ENCODE results near the gene FAT1.

FAT1 gene

GRCh38 chr4:186695392-186695791 is 28.3 kb downstream of the FAT1 start:
- no peak overlapping the region for H3K4me3 ChIP-seq (ENCODE audit: insufficient read length, low read depth)
- H3K36me3 ChIP-seq (ENCODE audit: insufficient read depth, insufficient read length, low read length): peaks cover 39% of the 10 kb centered on the region
- no peaks in the 10 kb centered on the region for H3K27me3 ChIP-seq (ENCODE audit: insufficient read depth, insufficient read length)
- H3K9me3 ChIP-seq (ENCODE audit: insufficient read depth, low read length): no peaks in the 10 kb centered on the region; the same call in 1 of the 2 replicates
- DNase-seq (ENCODE audit: low read depth, low spot score): no peak
- no peak overlapping the region for H3K9ac ChIP-seq (ENCODE audit: insufficient read length, low read depth)
- no peak for TF ChIP-seq ZNF274 (IDR thresholded peaks at IDR 0.05; ENCODE audit: low read depth, low read length)
- H3K4me1 ChIP-seq (ENCODE audit: insufficient read depth, insufficient read length): no peaks in the 10 kb centered on the region

GRCh38 chr4:186693894-186694293 is 29.8 kb downstream of the FAT1 start:
- TF ChIP-seq YY1 (IDR thresholded peaks at IDR 0.05; ENCODE audit: insufficient read depth, insufficient read length) (no peak), SUZ12 (IDR thresholded peaks at IDR 0.05; ENCODE audit: extremely low read depth, insufficient read depth, insufficient read length) (no peak), ZNF274 (IDR thresholded peaks at IDR 0.05; ENCODE audit: low read depth, low read length) (no peak)
- Histone ChIP-seq H3K27me3 (ENCODE audit: insufficient read depth, insufficient read length) (no peaks in the 10 kb centered on the region), H3K4me1 (ENCODE audit: insufficient read depth, insufficient read length) (peaks cover 2% of the 10 kb centered on the region), H3K9ac (ENCODE audit: insufficient read length, low read depth) (no peak overlapping the region), H3K4me3 (ENCODE audit: insufficient read length, low read depth) (no peak overlapping the region), H3K9me3 (ENCODE audit: insufficient read depth, low read length) (no peaks in the 10 kb centered on the region; the same call in 1 of the 2 replicates), H3K36me3 (ENCODE audit: insufficient read depth, insufficient read length, low read length) (peaks cover 30% of the 10 kb centered on the region)
- DNase-seq (ENCODE audit: low read depth, low spot score): no peak

GRCh38 chr4:186693159-186693815 is 30.4 kb downstream of the FAT1 start:
- Histone ChIP-seq H3K9me3 (ENCODE audit: insufficient read depth, low read length) (no peaks in the 10 kb centered on the region; the same call in 1 of the 2 replicates), H3K27me3 (ENCODE audit: insufficient read depth, insufficient read length) (no peaks in the 10 kb centered on the region), H3K9ac (ENCODE audit: insufficient read length, low read depth) (no peak overlapping the region), H3K36me3 (ENCODE audit: insufficient read depth, insufficient read length, low read length) (peaks cover 30% of the 10 kb centered on the region), H3K4me3 (ENCODE audit: insufficient read length, low read depth) (no peak overlapping the region), H3K4me1 (ENCODE audit: insufficient read depth, insufficient read length) (peaks cover 2% of the 10 kb centered on the region)
- DNase-seq (ENCODE audit: low read depth, low spot score): no peak
- TF ChIP-seq YY1 (IDR thresholded peaks at IDR 0.05; ENCODE audit: insufficient read depth, insufficient read length): no peak
- no peak for TF ChIP-seq ZNF274 (IDR thresholded peaks at IDR 0.05; ENCODE audit: low read depth, low read length)
- no peak for TF ChIP-seq SUZ12 (IDR thresholded peaks at IDR 0.05; ENCODE audit: extremely low read depth, insufficient read depth, insufficient read length)

- Histone ChIP-seq H3K4me1 (ENCODE audit: insufficient read depth, insufficient read length) (peaks cover 2% of the 10 kb centered on the region), H3K27me3 (ENCODE audit: insufficient read depth, insufficient read length) (no peaks in the 10 kb centered on the region), H3K9ac (ENCODE audit: insufficient read length, low read depth) (no peak overlapping the region), H3K9me3 (ENCODE audit: insufficient read depth, low read length) (no peaks in the 10 kb centered on the region; the same call in 1 of the 2 replicates), H3K36me3 (ENCODE audit: insufficient read depth, insufficient read length, low read length) (peaks cover 16% of the 10 kb centered on the region), H3K4me3 (ENCODE audit: insufficient read length, low read depth) (no peak overlapping the region)
- TF ChIP-seq YY1 (IDR thresholded peaks at IDR 0.05; ENCODE audit: insufficient read depth, insufficient read length): no peak
- no peak for TF ChIP-seq SUZ12 (IDR thresholded peaks at IDR 0.05; ENCODE audit: extremely low read depth, insufficient read depth, insufficient read length)
- DNase-seq (ENCODE audit: low read depth, low spot score): no peak
These were observed 32.3 kb downstream of the FAT1 start for GRCh38 chr4:186691396-186691795.

- no peak for DNase-seq (ENCODE audit: low read depth, low spot score)
- Histone ChIP-seq H3K9me3 (ENCODE audit: insufficient read depth, low read length) (no peaks in the 10 kb centered on the region), H3K4me3 (ENCODE audit: insufficient read length, low read depth) (no peak overlapping the region), H3K9ac (ENCODE audit: insufficient read length, low read depth) (peak overlapping the region; percentile 50), H3K36me3 (ENCODE audit: insufficient read depth, insufficient read length, low read length) (peaks cover 16% of the 10 kb centered on the region), H3K27me3 (ENCODE audit: insufficient read depth, insufficient read length) (no peaks in the 10 kb centered on the region), H3K4me1 (ENCODE audit: insufficient read depth, insufficient read length) (peaks cover 4% of the 10 kb centered on the region)
- TF ChIP-seq ZNF274 (IDR thresholded peaks at IDR 0.05; ENCODE audit: low read depth, low read length) (no peak), SUZ12 (IDR thresholded peaks at IDR 0.05; ENCODE audit: extremely low read depth, insufficient read depth, insufficient read length) (no peak), YY1 (IDR thresholded peaks at IDR 0.05; ENCODE audit: insufficient read depth, insufficient read length) (no peak)
These were observed 34.2 kb downstream of the FAT1 start for GRCh38 chr4:186689476-186689875.

GRCh38 chr4:186688150-186688943 is 35.3 kb downstream of the FAT1 start:
- peaks cover 14% of the 10 kb centered on the region for H3K36me3 ChIP-seq (ENCODE audit: insufficient read depth, insufficient read length, low read length)
- peak; percentile 85 for DNase-seq (ENCODE audit: low read depth, low spot score)
- H3K9me3 ChIP-seq (ENCODE audit: insufficient read depth, low read length): no peaks in the 10 kb centered on the region
- peaks cover 4% of the 10 kb centered on the region for H3K4me1 ChIP-seq (ENCODE audit: insufficient read depth, insufficient read length)
- no peak overlapping the region for H3K4me3 ChIP-seq (ENCODE audit: insufficient read length, low read depth)
- TF ChIP-seq ZNF274 (IDR thresholded peaks at IDR 0.05; ENCODE audit: low read depth, low read length) (no peak), YY1 (IDR thresholded peaks at IDR 0.05; ENCODE audit: insufficient read depth, insufficient read length) (no peak), SUZ12 (IDR thresholded peaks at IDR 0.05; ENCODE audit: extremely low read depth, insufficient read depth, insufficient read length) (no peak)
- H3K27me3 ChIP-seq (ENCODE audit: insufficient read depth, insufficient read length): no peaks in the 10 kb centered on the region
- peak overlapping the region; percentile 5 for H3K9ac ChIP-seq (ENCODE audit: insufficient read length, low read depth)

- no peak for TF ChIP-seq ZNF274 (IDR thresholded peaks at IDR 0.05; ENCODE audit: low read depth, low read length)
- no peak for TF ChIP-seq YY1 (IDR thresholded peaks at IDR 0.05; ENCODE audit: insufficient read depth, insufficient read length)
- no peak for TF ChIP-seq SUZ12 (IDR thresholded peaks at IDR 0.05; ENCODE audit: extremely low read depth, insufficient read depth, insufficient read length)
- Histone ChIP-seq H3K4me1 (ENCODE audit: insufficient read depth, insufficient read length) (peaks cover 10% of the 10 kb centered on the region), H3K9ac (ENCODE audit: insufficient read length, low read depth) (no peak overlapping the region), H3K9me3 (ENCODE audit: insufficient read depth, low read length) (no peaks in the 10 kb centered on the region), H3K27me3 (ENCODE audit: insufficient read depth, insufficient read length) (no peaks in the 10 kb centered on the region), H3K4me3 (ENCODE audit: insufficient read length, low read depth) (no peak overlapping the region), H3K36me3 (ENCODE audit: insufficient read depth, insufficient read length, low read length) (peaks cover 16% of the 10 kb centered on the region)
- no peak for DNase-seq (ENCODE audit: low read depth, low spot score)
These were observed 36.4 kb downstream of the FAT1 start for GRCh38 chr4:186687265-186687664.

Data from NT2/D1 (cell line).